Measurements from ENCODE around the gene EPHB6. TPM values are rescaled to one million over a fixed set of nuclear protein-coding genes. Genes with fewer than 3 reads are reported as not detected.

EPHB6 gene
- polyA plus RNA-seq, 1 of the 3 experiments (the other 2 are of a cell fraction): 1.8 TPM

DNA sequence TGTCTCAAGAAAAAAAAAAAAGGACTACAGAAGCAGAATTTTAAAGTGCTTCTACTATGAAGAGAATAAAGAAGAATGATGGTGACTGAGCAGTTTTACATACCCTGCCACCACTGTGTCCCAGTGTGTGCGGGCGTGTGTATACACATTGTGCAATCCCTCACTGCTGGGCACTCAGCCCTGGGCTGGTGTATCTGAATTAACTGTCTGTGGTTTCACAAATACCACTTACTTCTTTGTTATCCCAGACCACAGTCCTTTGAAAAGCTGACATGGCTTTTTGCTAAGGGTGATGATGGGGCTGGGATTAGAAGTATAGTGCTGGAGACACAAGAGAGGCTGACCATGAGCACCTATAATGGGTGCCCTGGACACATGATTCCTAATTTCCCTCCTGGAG, 51.8 kb downstream of the EPHB6 start:
- Histone ChIP-seq H3K27ac (ENCODE audit: low read depth in 2 of 2, low read length in 1 of 2) (no peak overlapping the region), H3K9me3 (peaks cover 18% of the 10 kb centered on the region), H3K4me2 (no peak overlapping the region), H2AFZ (ENCODE audit: low read depth) (no peak overlapping the region), H3K4me1 (ENCODE audit: control insufficient read depth in 1 of 2, insufficient read depth in 2 of 2, low read depth in 1 of 2, low read length in 1 of 2) (no peaks in the 10 kb centered on the region), H3K36me3 (replicated peaks in 1 of 2; ENCODE audit: control insufficient read depth in 1 of 2, insufficient read depth in 2 of 2, low read length in 1 of 2) (no peaks in the 10 kb centered on the region), H3K27me3 (ENCODE audit: insufficient read depth) (no peaks in the 10 kb centered on the region), H3K9me2 (no peaks in the 10 kb centered on the region), H3K79me2 (ENCODE audit: insufficient read depth) (no peaks in the 10 kb centered on the region), H3F3A (replicated peaks; ENCODE audit: insufficient read depth) (no peaks in the 10 kb centered on the region), H4K20me1 (ENCODE audit: insufficient read depth) (no peaks in the 10 kb centered on the region), H3K4me3 (ENCODE audit: low read depth in 2 of 2, low read length in 1 of 2) (no peak overlapping the region), H3K9ac (no peak overlapping the region)
- ChIA-PET POLR2A (no interaction called here), CTCF (no interaction called here)
- 51% methylated on average over 2 of the region's 2 CpGs for WGBS (ENCODE audit: low lambda C conversion rate)
- DNase-seq: no peak
- no peak for TF ChIP-seq ELF1 (IDR thresholded peaks at IDR 0.05)
- TF ChIP-seq EZH2phosphoT487 (IDR thresholded peaks at IDR 0.05; ENCODE audit: borderline replicate concordance, low read depth): no peak
- TF ChIP-seq GATA2 (CRISPR knock-in tag; IDR thresholded peaks at IDR 0.05): no peak
- TF ChIP-seq, protein P1, sequence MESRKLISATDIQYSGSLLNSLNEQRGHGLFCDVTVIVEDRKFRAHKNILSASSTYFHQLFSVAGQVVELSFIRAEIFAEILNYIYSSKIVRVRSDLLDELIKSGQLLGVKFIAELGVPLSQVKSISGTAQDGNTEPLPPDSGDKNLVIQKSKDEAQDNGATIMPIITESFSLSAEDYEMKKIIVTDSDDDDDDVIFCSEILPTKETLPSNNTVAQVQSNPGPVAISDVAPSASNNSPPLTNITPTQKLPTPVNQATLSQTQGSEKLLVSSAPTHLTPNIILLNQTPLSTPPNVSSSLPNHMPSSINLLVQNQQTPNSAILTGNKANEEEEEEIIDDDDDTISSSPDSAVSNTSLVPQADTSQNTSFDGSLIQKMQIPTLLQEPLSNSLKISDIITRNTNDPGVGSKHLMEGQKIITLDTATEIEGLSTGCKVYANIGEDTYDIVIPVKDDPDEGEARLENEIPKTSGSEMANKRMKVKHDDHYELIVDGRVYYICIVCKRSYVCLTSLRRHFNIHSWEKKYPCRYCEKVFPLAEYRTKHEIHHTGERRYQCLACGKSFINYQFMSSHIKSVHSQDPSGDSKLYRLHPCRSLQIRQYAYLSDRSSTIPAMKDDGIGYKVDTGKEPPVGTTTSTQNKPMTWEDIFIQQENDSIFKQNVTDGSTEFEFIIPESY (IDR thresholded peaks at IDR 0.05; ENCODE audit: borderline replicate concordance, low read depth): no peak

DNA sequence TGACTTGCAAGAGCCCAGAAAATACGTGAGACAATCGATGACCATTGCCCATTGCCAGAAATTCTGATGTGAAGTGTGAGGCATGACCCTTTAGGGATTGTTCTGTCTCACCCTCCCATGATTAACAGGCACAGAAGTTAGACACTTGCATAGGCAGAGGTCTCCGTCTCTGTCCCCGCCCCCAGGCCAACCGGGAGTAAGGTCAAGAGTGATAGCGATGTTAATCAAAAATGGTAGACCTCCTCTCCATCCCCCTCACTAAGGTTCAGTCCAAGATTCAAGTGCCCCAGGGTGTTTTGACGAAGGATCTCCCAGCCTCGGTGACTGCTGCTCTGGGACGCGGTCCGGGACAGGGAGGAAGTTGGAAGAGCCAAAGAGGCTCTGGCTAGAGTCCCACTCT, 53.4 kb downstream of the EPHB6 start:
- no peaks in the 10 kb centered on the region for H4K20me1 ChIP-seq (ENCODE audit: insufficient read depth)
- H3K9me3 ChIP-seq: peaks cover 18% of the 10 kb centered on the region
- no peaks in the 10 kb centered on the region for H3K79me2 ChIP-seq (ENCODE audit: insufficient read depth)
- DNase-seq: no peak
- TF ChIP-seq, protein P2, sequence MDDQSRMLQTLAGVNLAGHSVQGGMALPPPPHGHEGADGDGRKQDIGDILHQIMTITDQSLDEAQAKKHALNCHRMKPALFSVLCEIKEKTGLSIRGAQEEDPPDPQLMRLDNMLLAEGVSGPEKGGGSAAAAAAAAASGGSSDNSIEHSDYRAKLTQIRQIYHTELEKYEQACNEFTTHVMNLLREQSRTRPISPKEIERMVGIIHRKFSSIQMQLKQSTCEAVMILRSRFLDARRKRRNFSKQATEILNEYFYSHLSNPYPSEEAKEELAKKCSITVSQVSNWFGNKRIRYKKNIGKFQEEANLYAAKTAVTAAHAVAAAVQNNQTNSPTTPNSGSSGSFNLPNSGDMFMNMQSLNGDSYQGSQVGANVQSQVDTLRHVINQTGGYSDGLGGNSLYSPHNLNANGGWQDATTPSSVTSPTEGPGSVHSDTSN (IDR thresholded peaks at IDR 0.05): no peak
- TF ChIP-seq SIN3A (IDR thresholded peaks at IDR 0.05; ENCODE audit: borderline replicate concordance, low read depth, low read length): no peak
- no peak for TF ChIP-seq EZH2phosphoT487 (IDR thresholded peaks at IDR 0.05; ENCODE audit: borderline replicate concordance, low read depth)
- TF ChIP-seq, protein P1 (IDR thresholded peaks at IDR 0.05; ENCODE audit: borderline replicate concordance, low read depth): no peak
- no peak for TF ChIP-seq MXI1 (IDR thresholded peaks at IDR 0.05; ENCODE audit: low read depth, low read length)
- TF ChIP-seq ELF1 (IDR thresholded peaks at IDR 0.05): no peak
- no peak for TF ChIP-seq CHD2 (IDR thresholded peaks at IDR 0.05; ENCODE audit: low read length, partially characterized antibody)
- TF ChIP-seq TEAD4 (IDR thresholded peaks at IDR 0.05; ENCODE audit: borderline replicate concordance, insufficient read depth): no peak
- TF ChIP-seq FOXJ3 (CRISPR knock-in tag; IDR thresholded peaks at IDR 0.05): no peak
- TF ChIP-seq EP300 (IDR thresholded peaks at IDR 0.05; ENCODE audit: borderline replicate concordance in 1 of 2, low read depth in 1 of 2, low read length in 1 of 2): no peak
- TF ChIP-seq, protein P3, sequence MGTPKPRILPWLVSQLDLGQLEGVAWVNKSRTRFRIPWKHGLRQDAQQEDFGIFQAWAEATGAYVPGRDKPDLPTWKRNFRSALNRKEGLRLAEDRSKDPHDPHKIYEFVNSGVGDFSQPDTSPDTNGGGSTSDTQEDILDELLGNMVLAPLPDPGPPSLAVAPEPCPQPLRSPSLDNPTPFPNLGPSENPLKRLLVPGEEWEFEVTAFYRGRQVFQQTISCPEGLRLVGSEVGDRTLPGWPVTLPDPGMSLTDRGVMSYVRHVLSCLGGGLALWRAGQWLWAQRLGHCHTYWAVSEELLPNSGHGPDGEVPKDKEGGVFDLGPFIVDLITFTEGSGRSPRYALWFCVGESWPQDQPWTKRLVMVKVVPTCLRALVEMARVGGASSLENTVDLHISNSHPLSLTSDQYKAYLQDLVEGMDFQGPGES (IDR thresholded peaks at IDR 0.05; ENCODE audit: low read depth, low read length): no peak
- no peak for TF ChIP-seq TCF12 (IDR thresholded peaks at IDR 0.05)
- TF ChIP-seq POLR2AphosphoS5 (IDR thresholded peaks at IDR 0.05; ENCODE audit: low read depth, low read length): no peak
- TF ChIP-seq RXRA (IDR thresholded peaks at IDR 0.05; ENCODE audit: borderline replicate concordance, low read depth): no peak
- no peak for TF ChIP-seq NRF1 (IDR thresholded peaks at IDR 0.05; ENCODE audit: low read depth, low read length)
- 10% methylated on average over 11 of the region's 11 CpGs for WGBS (ENCODE audit: low lambda C conversion rate)
- no peak overlapping the region for H3K4me2 ChIP-seq
- no peaks in the 10 kb centered on the region for H3K36me3 ChIP-seq (replicated peaks in 1 of 2; ENCODE audit: control insufficient read depth in 1 of 2, insufficient read depth in 2 of 2, low read length in 1 of 2)
- POLR2A ChIA-PET: no interaction called here
- no peaks in the 10 kb centered on the region for H3K9me2 ChIP-seq
- CTCF ChIA-PET: no interaction called here
- H3K4me3 ChIP-seq (ENCODE audit: low read depth in 2 of 2, low read length in 1 of 2): no peak overlapping the region
- H3K27me3 ChIP-seq (ENCODE audit: insufficient read depth): peaks cover 6% of the 10 kb centered on the region; the same call in 1 of the 2 replicates
- H3K27ac ChIP-seq (ENCODE audit: low read depth in 2 of 2, low read length in 1 of 2): no peak overlapping the region
- H3K9ac ChIP-seq: no peak overlapping the region
- no peak overlapping the region for H2AFZ ChIP-seq (ENCODE audit: low read depth)
- H3K4me1 ChIP-seq (ENCODE audit: control insufficient read depth in 1 of 2, insufficient read depth in 2 of 2, low read depth in 1 of 2, low read length in 1 of 2): no peaks in the 10 kb centered on the region
- no peaks in the 10 kb centered on the region for H3F3A ChIP-seq (replicated peaks; ENCODE audit: insufficient read depth)
